GM19035 (cell line): Measurements from ENCODE around the gene FAM136A.
"Not testable (repeated sequence)": the region's sequence is repeated elsewhere in the genome, so short reads cannot be mapped to it uniquely, and the experiment has no call there.

Source experiments
- ATAC-seq: cut with Tn5 transposase; IDR thresholded peaks from one replicate; pipeline ENCODE4 v1.9.1; 2021; ENCODE audit not compliant: unreplicated experiment

FAM136A gene

GRCh38 chr2:70300771-70301343, 1.0 kb downstream of the FAM136A start:
- no peak for ATAC-seq

- not testable (repeated sequence) for ATAC-seq
Observed at GRCh38 chr2:70297828-70298227, 4.0 kb downstream of the FAM136A start.

- no peak for ATAC-seq
Observed at GRCh38 chr2:70283500-70284191, 18.2 kb downstream of the FAM136A start.

GRCh38 chr2:70282439-70282838, 19.4 kb downstream of the FAM136A start:
- ATAC-seq, result no peak

GRCh38 chr2:70280242-70280798, 21.5 kb downstream of the FAM136A start:
- no peak for ATAC-seq

- no peak for ATAC-seq
Observed at GRCh38 chr2:70270323-70270722, 31.5 kb downstream of the FAM136A start.

GRCh38 chr2:70269422-70270302, 32.2 kb downstream of the FAM136A start:
- ATAC-seq, result not testable (repeated sequence)

- not testable (repeated sequence) for ATAC-seq
Observed at GRCh38 chr2:70266925-70267324, 34.9 kb downstream of the FAM136A start.

- no peak for ATAC-seq
Observed at GRCh38 chr2:70261501-70261900, 40.4 kb downstream of the FAM136A start.

- peak; percentile 7 for ATAC-seq
Observed at GRCh38 chr2:70258532-70258875, 43.4 kb downstream of the FAM136A start.

- no peak for ATAC-seq
Observed at GRCh38 chr2:70255637-70256314, 46.1 kb downstream of the FAM136A start.

GRCh38 chr2:70250434-70250833, 51.4 kb downstream of the FAM136A start:
- no peak for ATAC-seq

- peak; percentile 96 for ATAC-seq
Observed at GRCh38 chr2:70248181-70248847, 53.6 kb downstream of the FAM136A start, which contains the start of gene TIA1. TIA1 (minus strand) TSS chr2:70248628; CDS start chr2:70248430, 198 bp downstream.

GRCh38 chr2:70247364-70248180, 54.3 kb downstream of the FAM136A start:
- no peak for ATAC-seq
